COR-L47 (cell line): ENCODE data around the gene CCDC187.

Experiments used
- DNase-seq: peaks from one replicate; lab custom pipeline; 2025; lab: John Stamatoyannopoulos, UW

Gene CCDC187

DNA sequence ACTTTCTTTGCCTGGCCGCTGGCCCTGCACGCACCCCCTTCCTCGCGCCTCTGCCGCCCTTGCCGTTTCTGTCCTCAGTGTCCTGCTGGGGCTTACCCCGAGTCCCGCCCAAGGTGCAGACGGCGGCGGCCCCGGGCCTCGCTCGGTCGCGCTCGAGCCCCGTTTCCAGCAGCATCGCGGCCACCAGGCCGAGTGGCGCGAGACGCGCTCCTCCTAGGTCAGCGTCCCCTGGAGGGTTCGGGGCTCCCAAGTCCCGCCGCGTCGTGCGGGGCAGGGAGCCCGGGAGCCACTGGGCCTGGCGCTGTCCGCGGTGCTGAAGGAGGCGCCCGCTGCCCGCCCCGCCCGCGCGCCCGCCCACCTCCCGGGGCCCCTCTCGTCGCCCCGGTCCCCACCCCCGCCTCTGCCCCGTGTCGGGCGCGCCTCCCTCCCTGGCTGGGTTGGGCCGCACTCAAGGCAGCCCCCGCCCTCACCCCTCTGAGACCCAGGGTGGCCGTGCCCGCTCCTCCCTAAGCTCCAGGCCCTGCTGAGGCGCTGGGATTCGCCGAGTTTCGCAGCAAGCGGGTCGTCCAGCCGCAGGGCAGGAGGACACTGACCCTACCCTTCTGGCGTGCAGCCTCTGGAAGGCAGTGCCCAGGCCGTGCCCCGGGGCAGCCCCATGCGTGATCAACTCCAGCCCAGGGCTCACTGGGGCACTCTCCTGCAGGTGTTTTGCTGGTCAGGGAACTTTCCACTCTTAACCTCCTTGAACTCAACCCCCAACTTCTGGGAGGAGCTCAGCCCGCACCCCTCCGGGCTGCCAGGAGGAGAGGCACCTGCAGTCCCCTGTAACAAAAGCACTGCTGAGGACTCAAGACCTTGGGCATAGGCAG is 98.8 kb downstream of the CCDC187 start, which contains the start of gene LHX3:
Gene LHX3, minus strand, starts transcription at position 291 of the 869 bp plus-strand sequence. Its CDS starts 116 bp downstream, at position 175.
- DNase-seq = no peak

DNA sequence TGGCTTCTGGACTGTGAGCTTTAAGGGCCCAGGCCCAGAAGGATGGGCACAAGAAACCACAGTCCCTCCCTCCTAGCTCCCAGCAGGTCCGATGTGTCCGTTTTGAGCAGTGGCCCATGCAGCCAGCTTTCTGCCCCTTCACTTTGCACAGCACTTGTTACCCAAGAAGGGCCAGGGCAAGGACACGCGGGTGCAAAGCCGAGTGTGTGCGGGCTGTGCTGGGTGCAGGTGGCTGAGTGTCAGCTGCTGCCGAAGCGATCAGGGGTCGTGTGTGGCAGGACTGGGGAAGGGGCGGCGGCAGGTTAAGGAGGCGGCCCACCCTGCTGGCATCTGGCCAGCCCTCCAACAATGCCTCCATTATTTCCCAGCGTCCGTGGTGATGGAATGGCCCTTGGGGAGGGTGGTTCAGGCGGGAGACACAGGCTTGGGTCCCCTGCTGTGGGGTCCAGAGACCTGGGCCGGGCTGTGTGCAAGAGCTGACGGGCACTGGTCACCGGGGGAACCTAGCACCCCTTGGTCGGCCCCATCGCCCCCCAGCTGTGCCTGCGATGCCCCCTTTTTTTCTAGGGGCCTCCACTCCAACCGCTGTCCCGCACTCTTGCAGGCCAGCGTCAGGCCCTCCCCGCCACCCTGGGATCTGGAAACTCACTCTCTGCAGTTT is 99.6 kb downstream of the CCDC187 start:
- no peak for DNase-seq

DNA sequence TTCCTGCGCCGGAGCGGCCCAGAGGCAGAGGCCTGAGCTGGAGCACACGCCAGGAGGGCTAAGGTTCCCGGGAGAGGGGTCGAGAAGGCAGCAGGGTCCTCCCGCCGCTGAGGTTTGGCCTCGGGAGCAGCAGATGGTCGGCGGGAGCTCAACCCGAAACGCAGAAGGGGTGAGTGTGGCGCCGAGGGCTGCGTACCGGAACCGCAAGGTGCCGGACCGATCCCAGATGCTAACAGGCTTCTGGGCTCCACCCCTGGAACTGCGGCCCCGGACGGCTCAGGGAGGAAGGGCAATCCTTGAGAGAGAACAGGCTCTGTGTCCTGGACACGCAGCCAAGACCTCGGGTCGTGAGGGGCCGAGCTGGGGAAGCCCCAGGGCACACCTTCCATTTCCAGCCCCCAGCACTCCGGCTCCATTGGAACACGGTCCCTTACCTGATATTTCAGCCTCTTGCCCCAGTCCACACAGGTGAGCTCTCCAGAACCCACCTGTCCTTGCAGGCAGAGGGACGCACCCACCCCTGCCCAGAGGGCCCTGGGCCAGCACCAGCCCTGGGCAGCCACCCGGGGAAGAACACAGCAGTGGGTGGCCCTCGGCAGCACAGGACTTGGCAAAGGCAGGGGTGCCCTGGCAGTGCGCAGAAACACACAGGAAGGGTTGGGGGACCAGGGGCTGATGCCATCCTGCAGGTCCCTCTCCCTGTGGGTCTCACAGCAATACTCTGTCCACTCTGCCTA is 100.3 kb downstream of the CCDC187 start:
- no peak for DNase-seq

DNA sequence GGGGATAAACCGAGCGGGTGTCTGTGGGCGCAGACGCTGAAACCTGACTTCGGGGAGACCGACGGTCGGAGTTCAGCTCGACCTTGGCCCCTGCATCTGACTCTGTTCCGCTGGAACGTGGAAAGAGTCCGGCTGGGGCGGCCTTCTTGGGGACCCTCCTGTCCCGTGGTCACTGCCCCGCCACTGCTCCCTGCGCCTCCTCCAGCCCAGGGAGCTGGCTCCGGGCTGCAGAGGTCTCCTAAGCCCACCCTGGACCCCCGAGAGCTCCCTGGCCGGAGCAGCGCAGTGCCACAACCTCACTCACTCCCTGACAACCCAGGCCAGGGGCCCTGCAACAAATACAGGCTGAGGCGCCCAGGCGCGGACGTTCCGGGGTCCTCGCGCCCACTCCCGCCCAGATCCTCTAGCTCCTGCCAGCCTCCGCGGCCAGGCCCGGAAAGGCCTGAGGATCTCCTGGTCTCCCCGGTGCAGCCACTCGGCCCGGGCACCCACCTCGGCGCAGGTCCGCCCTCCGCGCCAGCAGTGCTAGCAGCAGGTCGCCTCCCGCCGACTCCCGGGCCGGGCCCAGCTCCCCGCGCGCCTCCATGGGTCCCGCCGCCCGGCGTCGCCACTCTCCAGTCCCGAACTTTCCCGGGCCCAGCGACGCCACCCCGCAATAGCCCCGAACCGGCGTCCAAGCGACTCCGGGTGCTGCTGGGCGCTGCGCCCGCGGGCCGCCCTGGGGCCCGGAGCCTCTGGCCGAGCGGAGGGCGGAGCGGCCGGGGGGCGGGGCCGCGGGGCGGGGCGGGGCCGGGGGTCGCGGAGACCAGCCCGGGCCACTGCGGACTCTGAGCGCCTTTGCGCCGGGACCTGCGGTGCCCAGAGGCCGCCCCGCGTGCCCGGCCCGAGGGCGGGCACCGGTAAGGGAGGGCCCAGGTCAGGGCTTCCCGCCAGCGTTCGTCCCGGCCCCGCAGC is 101.2 kb downstream of the CCDC187 start:
- DNase-seq = no peak

DNA sequence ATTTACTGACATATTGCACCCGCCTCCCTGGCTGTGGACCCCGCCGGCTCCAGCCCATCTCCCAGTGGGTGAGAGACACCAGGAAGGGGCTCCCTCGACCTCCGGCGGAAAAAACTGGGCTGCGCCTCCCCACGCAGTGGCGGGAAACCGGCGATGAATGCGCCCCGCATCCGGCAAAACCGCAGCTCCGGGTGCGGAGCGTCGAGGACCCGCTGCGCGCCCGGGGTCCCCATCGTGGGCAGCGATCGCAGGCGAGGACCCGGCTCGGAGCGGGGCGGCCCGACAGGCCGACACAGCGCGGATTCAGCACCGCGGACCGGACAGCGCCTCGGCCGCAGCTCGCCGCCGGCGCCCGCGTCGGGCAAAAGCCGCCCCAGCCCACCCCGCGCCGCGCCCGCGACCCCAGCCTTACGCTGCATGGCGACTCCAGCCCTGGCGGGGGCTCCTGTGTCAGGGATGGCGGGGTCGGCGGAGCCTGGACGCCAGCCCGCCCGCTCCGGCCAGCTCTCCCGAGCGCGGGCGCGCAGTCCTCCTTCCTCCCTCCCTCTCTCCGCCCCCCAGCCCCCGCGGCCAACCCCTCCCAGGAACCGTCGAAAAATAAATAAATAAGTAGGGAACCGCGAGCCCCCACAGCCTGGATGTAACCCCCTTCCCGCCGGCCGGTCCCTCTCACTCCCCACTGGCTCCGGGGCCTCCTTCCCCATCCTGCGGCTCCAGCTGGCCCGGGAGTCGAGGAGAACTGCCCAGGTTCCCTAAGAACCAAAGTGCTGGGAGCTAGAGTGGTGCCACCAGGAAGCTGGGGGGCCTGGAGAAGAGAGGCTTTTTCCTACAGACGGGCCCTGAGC is 102.1 kb downstream of the CCDC187 start:
- no peak for DNase-seq

DNA sequence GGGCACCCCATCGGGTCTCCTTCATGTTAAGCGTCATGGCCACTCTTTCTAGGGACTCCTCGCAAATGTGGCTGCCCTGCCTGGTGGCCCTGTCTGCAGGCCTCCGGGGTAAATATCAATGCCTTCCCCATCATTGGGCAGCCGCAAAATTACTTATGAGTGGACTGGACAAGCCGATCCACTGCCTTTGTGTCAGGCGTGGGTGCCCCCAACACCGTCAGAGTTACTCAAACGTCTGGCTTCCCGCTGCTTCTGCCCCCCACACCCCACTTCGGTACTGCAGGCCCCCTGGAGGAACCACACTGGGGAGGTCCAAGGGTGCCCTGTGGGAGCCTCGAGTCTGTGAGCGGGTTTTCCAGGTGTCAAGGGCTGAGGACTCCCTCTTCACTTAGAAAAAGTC is 102.7 kb downstream of the CCDC187 start:
- DNase-seq = no peak

DNA sequence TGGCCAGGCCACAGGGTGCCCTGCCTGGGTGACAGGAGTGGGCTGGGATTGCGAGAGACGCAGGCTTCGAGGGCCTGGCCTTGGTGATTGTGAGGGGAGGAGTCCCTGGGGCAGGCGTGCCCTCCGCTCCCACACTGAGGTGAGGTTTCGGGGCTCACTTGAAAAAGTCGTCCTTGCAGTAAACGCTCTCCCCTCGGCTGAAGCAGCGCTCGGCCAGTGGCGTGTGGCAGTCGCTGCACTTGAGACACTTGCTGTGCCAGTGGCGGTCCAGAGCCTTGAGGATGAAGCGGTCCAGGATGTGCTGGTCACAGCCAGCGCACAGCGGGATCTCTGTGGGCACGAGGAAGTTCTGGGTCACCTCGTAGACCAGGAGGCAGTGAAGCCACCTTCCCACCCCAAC is 103.5 kb downstream of the CCDC187 start:
- no peak for DNase-seq
